ENCODE measurements around the gene METTL15.

- TF ChIP-seq, protein P1, sequence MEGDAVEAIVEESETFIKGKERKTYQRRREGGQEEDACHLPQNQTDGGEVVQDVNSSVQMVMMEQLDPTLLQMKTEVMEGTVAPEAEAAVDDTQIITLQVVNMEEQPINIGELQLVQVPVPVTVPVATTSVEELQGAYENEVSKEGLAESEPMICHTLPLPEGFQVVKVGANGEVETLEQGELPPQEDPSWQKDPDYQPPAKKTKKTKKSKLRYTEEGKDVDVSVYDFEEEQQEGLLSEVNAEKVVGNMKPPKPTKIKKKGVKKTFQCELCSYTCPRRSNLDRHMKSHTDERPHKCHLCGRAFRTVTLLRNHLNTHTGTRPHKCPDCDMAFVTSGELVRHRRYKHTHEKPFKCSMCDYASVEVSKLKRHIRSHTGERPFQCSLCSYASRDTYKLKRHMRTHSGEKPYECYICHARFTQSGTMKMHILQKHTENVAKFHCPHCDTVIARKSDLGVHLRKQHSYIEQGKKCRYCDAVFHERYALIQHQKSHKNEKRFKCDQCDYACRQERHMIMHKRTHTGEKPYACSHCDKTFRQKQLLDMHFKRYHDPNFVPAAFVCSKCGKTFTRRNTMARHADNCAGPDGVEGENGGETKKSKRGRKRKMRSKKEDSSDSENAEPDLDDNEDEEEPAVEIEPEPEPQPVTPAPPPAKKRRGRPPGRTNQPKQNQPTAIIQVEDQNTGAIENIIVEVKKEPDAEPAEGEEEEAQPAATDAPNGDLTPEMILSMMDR (conservative IDR thresholded peaks at IDR 0.05; ENCODE audit: low read depth in 2 of 2): no peak
- TF ChIP-seq POLR2AphosphoS5 (IDR thresholded peaks at IDR 0.05; ENCODE audit: low read depth) (no peak), ETS1 (IDR thresholded peaks at IDR 0.05) (no peak), JUNB (IDR thresholded peaks at IDR 0.05; ENCODE audit: unreplicated experiment) (no peak), EZH2 (IDR thresholded peaks at IDR 0.05; ENCODE audit: low read depth, unreplicated experiment) (no peak), EZH2phosphoT487 (IDR thresholded peaks at IDR 0.05; ENCODE audit: unreplicated experiment) (no peak), CREB1 (CRISPR knock-in tag; IDR thresholded peaks at IDR 0.05; ENCODE audit: low read depth) (no peak), ZNF331 (CRISPR knock-in tag; IDR thresholded peaks at IDR 0.05; ENCODE audit: low read depth) (no peak)
- TF ChIP-seq, protein P2, sequence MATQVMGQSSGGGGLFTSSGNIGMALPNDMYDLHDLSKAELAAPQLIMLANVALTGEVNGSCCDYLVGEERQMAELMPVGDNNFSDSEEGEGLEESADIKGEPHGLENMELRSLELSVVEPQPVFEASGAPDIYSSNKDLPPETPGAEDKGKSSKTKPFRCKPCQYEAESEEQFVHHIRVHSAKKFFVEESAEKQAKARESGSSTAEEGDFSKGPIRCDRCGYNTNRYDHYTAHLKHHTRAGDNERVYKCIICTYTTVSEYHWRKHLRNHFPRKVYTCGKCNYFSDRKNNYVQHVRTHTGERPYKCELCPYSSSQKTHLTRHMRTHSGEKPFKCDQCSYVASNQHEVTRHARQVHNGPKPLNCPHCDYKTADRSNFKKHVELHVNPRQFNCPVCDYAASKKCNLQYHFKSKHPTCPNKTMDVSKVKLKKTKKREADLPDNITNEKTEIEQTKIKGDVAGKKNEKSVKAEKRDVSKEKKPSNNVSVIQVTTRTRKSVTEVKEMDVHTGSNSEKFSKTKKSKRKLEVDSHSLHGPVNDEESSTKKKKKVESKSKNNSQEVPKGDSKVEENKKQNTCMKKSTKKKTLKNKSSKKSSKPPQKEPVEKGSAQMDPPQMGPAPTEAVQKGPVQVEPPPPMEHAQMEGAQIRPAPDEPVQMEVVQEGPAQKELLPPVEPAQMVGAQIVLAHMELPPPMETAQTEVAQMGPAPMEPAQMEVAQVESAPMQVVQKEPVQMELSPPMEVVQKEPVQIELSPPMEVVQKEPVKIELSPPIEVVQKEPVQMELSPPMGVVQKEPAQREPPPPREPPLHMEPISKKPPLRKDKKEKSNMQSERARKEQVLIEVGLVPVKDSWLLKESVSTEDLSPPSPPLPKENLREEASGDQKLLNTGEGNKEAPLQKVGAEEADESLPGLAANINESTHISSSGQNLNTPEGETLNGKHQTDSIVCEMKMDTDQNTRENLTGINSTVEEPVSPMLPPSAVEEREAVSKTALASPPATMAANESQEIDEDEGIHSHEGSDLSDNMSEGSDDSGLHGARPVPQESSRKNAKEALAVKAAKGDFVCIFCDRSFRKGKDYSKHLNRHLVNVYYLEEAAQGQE (IDR thresholded peaks at IDR 0.05; ENCODE audit: unreplicated experiment): no peak
These were observed 15.0 kb downstream of the METTL15 start for GRCh38 chr11:28123151-28123581.

All from GM23338 (cell line).